ENCODE data around the gene POC1A. TPM values are rescaled to one million over a fixed set of nuclear protein-coding genes. Genes with fewer than 3 reads are reported as not detected.
A peak's percentile ranks its signal among the peaks of the same experiment; 100 is the strongest.

Gene POC1A
- total RNA-seq, 1 donor: 1.8 TPM

- Histone ChIP-seq H3K9me3 (ENCODE audit: low read depth, low read length) (no peaks in the 10 kb centered on the region), H3K36me3 (ENCODE audit: insufficient read depth, low read length) (peaks cover 11% of the 10 kb centered on the region), H2AFZ (ENCODE audit: low read length) (peak overlapping the region; percentile 91), H3K4me1 (ENCODE audit: insufficient read depth, low read length) (peaks cover 31% of the 10 kb centered on the region), H4K20me1 (ENCODE audit: insufficient read depth, low read length) (peaks cover 16% of the 10 kb centered on the region), H3K27me3 (ENCODE audit: insufficient read depth, low read length) (no peaks in the 10 kb centered on the region), H3K4me3 (ENCODE audit: insufficient read depth, low read length) (peak overlapping the region; percentile 78), H3K79me2 (ENCODE audit: insufficient read depth, low read length) (peaks cover 36% of the 10 kb centered on the region), H3K27ac (ENCODE audit: low read depth, low read length) (no peak overlapping the region), H3K4me2 (ENCODE audit: insufficient read depth, low read length) (peak overlapping the region; percentile 95)
- no peak for DNase-seq (ENCODE audit: insufficient read length, low spot score, missing footprints)
- no peak for TF ChIP-seq CTCF (IDR thresholded peaks at IDR 0.05; ENCODE audit: extremely low read depth, low read depth, low read length)
These were observed 96.3 kb downstream of the POC1A start for GRCh38 chr3:52057812-52058495.

- DNase-seq (ENCODE audit: insufficient read length, low spot score, missing footprints): peak; percentile 100
These were observed 97.0 kb downstream of the POC1A start for GRCh38 chr3:52056968-52057811.

GRCh38 chr3:52056521-52056967 lies 97.7 kb downstream of the POC1A start, which contains the start of gene DUSP7:
DUSP7 (minus strand) TSS chr3:52056571; CDS start chr3:52056366, 205 bp downstream.
- Histone ChIP-seq H3K36me3 (ENCODE audit: insufficient read depth, low read length) (peaks cover 23% of the 10 kb centered on the region), H3K79me2 (ENCODE audit: insufficient read depth, low read length) (peaks cover 50% of the 10 kb centered on the region), H3K9me3 (ENCODE audit: low read depth, low read length) (no peaks in the 10 kb centered on the region), H3K4me2 (ENCODE audit: insufficient read depth, low read length) (peak within 1 kb of the TSS; percentile 95), H3K4me1 (ENCODE audit: insufficient read depth, low read length) (peaks cover 38% of the 10 kb centered on the region), H3K27ac (ENCODE audit: low read depth, low read length) (peak within 1 kb of the TSS; percentile 77), H3K4me3 (ENCODE audit: insufficient read depth, low read length) (peak within 1 kb of the TSS; percentile 94), H2AFZ (ENCODE audit: low read length) (peak within 1 kb of the TSS; percentile 97), H3K27me3 (ENCODE audit: insufficient read depth, low read length) (no peaks in the 10 kb centered on the region), H4K20me1 (ENCODE audit: insufficient read depth, low read length) (peaks cover 22% of the 10 kb centered on the region)
- TF ChIP-seq CTCF (IDR thresholded peaks at IDR 0.05; ENCODE audit: extremely low read depth, low read depth, low read length): no peak
- peak; percentile 97 for DNase-seq (ENCODE audit: insufficient read length, low spot score, missing footprints)

More at GRCh38 chr3:52056968-52057811, 97.0 kb downstream of the POC1A start:
- Histone ChIP-seq H3K4me2 (ENCODE audit: insufficient read depth, low read length) (peak overlapping the region; percentile 95), H4K20me1 (ENCODE audit: insufficient read depth, low read length) (peaks cover 21% of the 10 kb centered on the region), H3K4me1 (ENCODE audit: insufficient read depth, low read length) (peaks cover 35% of the 10 kb centered on the region), H3K36me3 (ENCODE audit: insufficient read depth, low read length) (peaks cover 17% of the 10 kb centered on the region), H2AFZ (ENCODE audit: low read length) (peak overlapping the region; percentile 97), H3K27ac (ENCODE audit: low read depth, low read length) (peak overlapping the region; percentile 61), H3K9me3 (ENCODE audit: low read depth, low read length) (no peaks in the 10 kb centered on the region), H3K4me3 (ENCODE audit: insufficient read depth, low read length) (peak overlapping the region; percentile 78), H3K27me3 (ENCODE audit: insufficient read depth, low read length) (no peaks in the 10 kb centered on the region), H3K79me2 (ENCODE audit: insufficient read depth, low read length) (peaks cover 44% of the 10 kb centered on the region)
- no peak for TF ChIP-seq CTCF (IDR thresholded peaks at IDR 0.05; ENCODE audit: extremely low read depth, low read depth, low read length)
